HEK293T (cell line): ENCODE results near the gene SORBS2.

Experiments used
- ARNT ChIP-seq: fragments of 450-650 bp; IDR thresholded peaks from 2 replicates; pipeline ENCODE4 v1.6.1; 2017; ENCODE audit warnings: mild to moderate bottlenecking
- BHLHE40 ChIP-seq: fragments of 450-650 bp; IDR thresholded peaks from 2 replicates; pipeline ENCODE4 v1.6.1; 2016; ENCODE audit warnings: mild to moderate bottlenecking, moderate library complexity, borderline replicate concordance
- CTBP1 ChIP-seq: fragments of 450-650 bp; IDR thresholded peaks from 2 replicates; pipeline ENCODE4 v1.6.1; 2016; ENCODE audit warnings: borderline replicate concordance
- ELF4 ChIP-seq: fragments of 450-650 bp; IDR thresholded peaks from 2 replicates; pipeline ENCODE4 v1.6.1; 2017; ENCODE audit warnings: antibody characterized with exemption
- FOXA1 ChIP-seq: fragments of 450-650 bp; IDR thresholded peaks from 2 replicates; pipeline ENCODE4 v1.6.1; 2016; ENCODE audit warnings: mild to moderate bottlenecking
- FOXK2 ChIP-seq: fragments of 450-650 bp; IDR thresholded peaks from 2 replicates; pipeline ENCODE4 v1.6.1; 2016; ENCODE audit warnings: mild to moderate bottlenecking
- LEF1 ChIP-seq: fragments of 450-650 bp; IDR thresholded peaks from 2 replicates; pipeline ENCODE4 v1.6.1; 2017; ENCODE audit warnings: mild to moderate bottlenecking, borderline replicate concordance
- SP1 ChIP-seq: fragments of 450-650 bp; IDR thresholded peaks from 2 replicates; pipeline ENCODE4 v1.6.1; 2017
- SUZ12 ChIP-seq: fragments of 450-650 bp; IDR thresholded peaks from 2 replicates; pipeline ENCODE4 v1.6.1; 2016; ENCODE audit warnings: mild to moderate bottlenecking
- TARDBP ChIP-seq: fragments of 450-650 bp; IDR thresholded peaks from 2 replicates; pipeline ENCODE4 v1.6.1; 2016
- ZNF384 ChIP-seq: fragments of 450-650 bp; IDR thresholded peaks from 2 replicates; pipeline ENCODE4 v1.6.1; 2016

DNA sequence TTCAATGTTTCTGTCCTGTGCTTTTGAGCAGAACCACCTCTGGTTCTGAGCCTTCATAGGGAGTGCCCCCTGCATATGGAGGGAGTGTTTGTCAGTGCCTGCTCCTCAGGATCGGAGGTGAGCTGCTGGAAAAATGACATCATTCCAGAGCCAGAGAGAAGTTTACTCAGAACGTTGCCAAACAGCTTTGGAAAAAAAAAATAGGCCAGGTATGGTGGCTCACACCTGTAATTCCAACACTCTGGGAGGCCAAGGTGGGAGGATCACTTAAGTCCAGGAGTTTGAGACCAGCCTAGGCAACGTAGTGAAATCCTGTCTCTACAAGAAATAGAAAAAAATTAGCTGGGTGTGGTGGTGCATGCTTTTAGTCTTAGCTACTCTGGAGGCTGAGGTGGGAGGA lies 249.5 kb downstream of the SORBS2 start:
- TF ChIP-seq BHLHE40, result no peak
- no peak for TF ChIP-seq CTBP1
- TF ChIP-seq SP1, result no peak
- no peak for TF ChIP-seq SUZ12
- no peak for TF ChIP-seq ARNT
- TF ChIP-seq ZNF384, result no peak
- TF ChIP-seq FOXK2, result no peak
- no peak for TF ChIP-seq TARDBP
- TF ChIP-seq ELF4, result no peak
- TF ChIP-seq FOXA1, result no peak
- TF ChIP-seq LEF1, result no peak
